Endothelial cell of umbilical vein (primary cell): Measurements from ENCODE around the gene DAZL. TPM values are rescaled to one million over a fixed set of nuclear protein-coding genes. Genes with fewer than 3 reads are reported as not detected.

Experiments used
- BruUV-seq: library from RNA; stranded (reverse); fragments of 400-500 nt; replicated peaks from 2 replicates; lab custom pipeline; 2021; lab: Mats Ljungman, UMichigan
- CTCF ChIA-PET: fragments of 300-600, 350-600 bp; sonication (Branson Sonifier 250); formaldehyde crosslinking; loops from one replicate; lab custom pipeline; 2021; ENCODE audit warnings: antibody characterized with exemption, inconsistent platforms; lab: Charles Lee
- POLR2A ChIA-PET: fragments of 300-600, 350-600 bp; sonication (Branson Sonifier 250); formaldehyde crosslinking; loops from one replicate; lab custom pipeline; 2021; ENCODE audit warnings: antibody characterized with exemption, inconsistent platforms; lab: Charles Lee
- DNase-seq: peaks from one replicate; pipeline ENCODE4 v3.0.0-alpha.2; 2011; ENCODE audit warnings: low read depth, low spot score
- FAIRE-seq: peaks from 2 replicates; lab custom pipeline; 2011; peaks lifted over from hg19 to GRCh38; lab: Jason Lieb, UNC
- H2AFZ ChIP-seq: 2 replicates; pipeline ENCODE4 v1.6.0; 2012; ENCODE audit warnings: low read depth, low read length, control low read depth, inconsistent platforms
- H3K27ac ChIP-seq: 2 replicates; pipeline ENCODE4 v1.5.1; 2011; ENCODE audit warnings: low read depth, mild to moderate bottlenecking, control low read depth, low read length, moderate library complexity; ENCODE audit not compliant: insufficient read depth
- H3K27me3 ChIP-seq, 2 experiments: 2 replicates each; pipeline versions ENCODE4 v1.6.0 to v1.6.1; 2011; ENCODE audit warnings: low read length in 2 of 2, mixed read lengths in 1 of 2; ENCODE audit not compliant: control insufficient read depth in 2 of 2, insufficient read depth in 2 of 2
- H3K36me3 ChIP-seq, 2 experiments: 2 replicates in 1 of 2; 3 replicates in 1 of 2; pipeline ENCODE4 v1.5.1; 2011; ENCODE audit warnings: low read length in 2 of 2, mild to moderate bottlenecking in 1 of 2, moderate library complexity in 1 of 2; ENCODE audit not compliant: control insufficient read depth in 2 of 2, insufficient read depth in 2 of 2; ENCODE audit errors: extremely low read depth in 1 of 2
- H3K4me1 ChIP-seq: 3 replicates; pipeline ENCODE4 v1.5.1; 2011; ENCODE audit warnings: mild to moderate bottlenecking, low read length; ENCODE audit not compliant: control insufficient read depth, insufficient read depth; ENCODE audit errors: extremely low read depth
- H3K4me2 ChIP-seq: 2 replicates; pipeline ENCODE4 v1.6.1; 2011; ENCODE audit warnings: low read length, control low read depth, mixed read lengths; ENCODE audit not compliant: insufficient read depth
- H3K4me3 ChIP-seq, 3 experiments: fragments of 200-600 bp in 1 of 3; sonication (generic), shearing (Covaris generic) in 1 of 3; replicated peaks in 1 of 3; 2 replicates each; pipeline ENCODE4 v1.5.1; 2011 to 2016; ENCODE audit warnings: control low read depth in 3 of 3, low read length in 3 of 3, mild to moderate bottlenecking in 2 of 3, inconsistent platforms in 1 of 3, low read depth in 1 of 3, moderate library complexity in 1 of 3; ENCODE audit not compliant: insufficient read depth in 1 of 3
- H3K79me2 ChIP-seq: 2 replicates; pipeline ENCODE4 v1.6.0; 2012; ENCODE audit warnings: low read length, inconsistent platforms; ENCODE audit not compliant: control insufficient read depth, insufficient read depth
- H3K9ac ChIP-seq: replicated peaks from 2 replicates; pipeline ENCODE3; 2011; ENCODE audit warnings: low read length, control low read depth; ENCODE audit not compliant: insufficient read depth; ENCODE audit errors: extremely low read depth
- H3K9me1 ChIP-seq: replicated peaks from 3 replicates; pipeline ENCODE4 v1.6.0; 2011; ENCODE audit warnings: mild to moderate bottlenecking, low read length; ENCODE audit not compliant: control insufficient read depth, insufficient read depth; ENCODE audit errors: extremely low read depth
- H3K9me3 ChIP-seq: replicated peaks from 2 replicates; pipeline ENCODE4 v1.5.1; 2012; ENCODE audit warnings: low read length, inconsistent platforms; ENCODE audit not compliant: control insufficient read depth, insufficient read depth
- H4K20me1 ChIP-seq: replicated peaks from 2 replicates; pipeline ENCODE3; 2011; ENCODE audit warnings: mild to moderate bottlenecking, low read length; ENCODE audit not compliant: control insufficient read depth, insufficient read depth; ENCODE audit errors: extremely low read depth
- CTCF ChIP-seq, 2 donors: IDR thresholded peaks; 1 replicate in 1 of 2; 2 replicates in 1 of 2; pipeline ENCODE4 v1.5.1; 2011; ENCODE audit warnings: low read length in 2 of 2, mild to moderate bottlenecking in 2 of 2, moderate library complexity in 2 of 2, control low read depth in 1 of 2, inconsistent platforms in 1 of 2, low read depth in 1 of 2; ENCODE audit not compliant: insufficient read depth in 1 of 2; ENCODE audit errors: extremely low read depth in 1 of 2
- EZH2 ChIP-seq: IDR thresholded peaks from 2 replicates; pipeline ENCODE4 v1.6.1; 2012; ENCODE audit warnings: borderline replicate concordance, low read depth, mild to moderate bottlenecking, moderate library complexity, low read length, inconsistent platforms; ENCODE audit not compliant: severe bottlenecking
- FOS ChIP-seq: IDR thresholded peaks from 2 replicates; pipeline ENCODE4 v1.6.1; 2011; ENCODE audit warnings: mild to moderate bottlenecking, low read length, moderate library complexity, borderline replicate concordance; ENCODE audit not compliant: insufficient read depth
- GATA2 ChIP-seq: IDR thresholded peaks from 2 replicates; pipeline ENCODE4 v1.7.0; 2011; ENCODE audit warnings: low read depth, mild to moderate bottlenecking, moderate library complexity, mixed read lengths, low read length; ENCODE audit not compliant: insufficient read length, insufficient read depth
- JUN ChIP-seq: IDR thresholded peaks from 2 replicates; pipeline ENCODE4 v1.6.1; 2011; ENCODE audit warnings: borderline replicate concordance, low read depth; ENCODE audit not compliant: insufficient read length, insufficient read depth
- MAX ChIP-seq: IDR thresholded peaks from 2 replicates; pipeline ENCODE4 v1.6.1; 2011; ENCODE audit not compliant: insufficient read depth, insufficient read length
- MYC ChIP-seq: IDR thresholded peaks from one replicate; pipeline ENCODE4 v1.6.1; 2011; ENCODE audit warnings: mild to moderate bottlenecking, low read depth, low read length
- POLR2A ChIP-seq: IDR thresholded peaks from 2 replicates; pipeline ENCODE4 v1.6.1; 2012; ENCODE audit warnings: low read depth, mild to moderate bottlenecking, control low read depth, low read length
- POLR2AphosphoS5 ChIP-seq: IDR thresholded peaks from 2 replicates; pipeline ENCODE4 v1.6.1; 2012; ENCODE audit warnings: low read depth, mild to moderate bottlenecking, control low read depth, low read length, moderate library complexity; ENCODE audit not compliant: insufficient read depth
- dilution Hi-C: fragments of 300-500 bp; cut with MboI; formaldehyde crosslinking; loops from one replicate; pipeline ENCODE4 v1.15.0; 2019; ENCODE audit warnings: low sequenced_read_pairs; ENCODE audit not compliant: extremely low pct_ligation_motif_present
- intact Hi-C: fragments of 100-400 bp; cut with micrococcal nuclease; formaldehyde crosslinking; loops from one replicate; pipeline ENCODE4 v1.10.0; 2022
- polyA plus RNA-seq, 4 experiments: library from polyadenylated mRNA; depleted of rRNA in 3 of 4; stranded (reverse) in 3 of 4; unstranded in 1 of 4; fragments of >200 nt; gene quantifications; 2 replicates each; pipeline versions ENCODE4 v1.2.1 to v1.2.3, GENCODE V29; 2011 to 2012; ENCODE audit warnings: missing spikeins in 1 of 4
- total RNA-seq: library from RNA; stranded (reverse); gene quantifications from 2 replicates; pipeline ENCODE4 v1.2.3, GENCODE V29; 2021

Gene DAZL
- total and polyA plus RNA-seq, 2 donors (not counting 3 experiments of a cell fraction or from before 2014, with no cell fraction given), result not detected

- Histone ChIP-seq H3K9me1 (no peaks in the 10 kb centered on the region), H3K4me2 (no peak overlapping the region), H3K9me3 (no peaks in the 10 kb centered on the region), H3K79me2 (no peaks in the 10 kb centered on the region), H3K4me3 (no peak overlapping the region), H2AFZ (no peak overlapping the region), H3K4me1 (no peaks in the 10 kb centered on the region), H4K20me1 (no peaks in the 10 kb centered on the region), H3K9ac (no peak overlapping the region), H3K27ac (no peak overlapping the region), H3K27me3 (peaks cover 0 to 4% of the 10 kb centered on the region in 2 experiments), H3K36me3 (no peaks in the 10 kb centered on the region)
- no peak for DNase-seq
- no TSS peak for BruUV-seq
- intact Hi-C loops (no loop called here), dilution Hi-C loops (no loop called here)
- ChIA-PET POLR2A (no interaction called here), CTCF (interaction anchor here (1.7 kb wide), 1 partner anchor 54 kb away, joined by 4 read pairs; no protein-coding TSS in a partner anchor)
- FAIRE-seq, result no peak
- TF ChIP-seq GATA2 (no peak), MAX (no peak), MYC (no peak), EZH2 (no peak), CTCF (IDR thresholded peaks at IDR 0.05; ENCODE audit: extremely low read depth in 1 of 2, insufficient read depth in 1 of 2, low read depth in 1 of 2, low read length in 2 of 2) (no peak), FOS (no peak), POLR2A (no peak), JUN (no peak), POLR2AphosphoS5 (no peak)
Observed at GRCh38 chr3:16654976-16655375, 49.8 kb upstream of the DAZL start.
